HEK293T (cell line): ENCODE results near the gene SPATA13.

Source experiments
- ELF4 ChIP-seq: fragments of 450-650 bp; IDR thresholded peaks from 2 replicates; pipeline ENCODE4 v1.6.1; 2017; ENCODE audit warnings: antibody characterized with exemption
- FOXM1 ChIP-seq: fragments of 450-650 bp; IDR thresholded peaks from 2 replicates; pipeline ENCODE4 v1.6.1; 2017; ENCODE audit warnings: mild to moderate bottlenecking, borderline replicate concordance
- ZNF384 ChIP-seq: fragments of 450-650 bp; IDR thresholded peaks from 2 replicates; pipeline ENCODE4 v1.6.1; 2016

DNA sequence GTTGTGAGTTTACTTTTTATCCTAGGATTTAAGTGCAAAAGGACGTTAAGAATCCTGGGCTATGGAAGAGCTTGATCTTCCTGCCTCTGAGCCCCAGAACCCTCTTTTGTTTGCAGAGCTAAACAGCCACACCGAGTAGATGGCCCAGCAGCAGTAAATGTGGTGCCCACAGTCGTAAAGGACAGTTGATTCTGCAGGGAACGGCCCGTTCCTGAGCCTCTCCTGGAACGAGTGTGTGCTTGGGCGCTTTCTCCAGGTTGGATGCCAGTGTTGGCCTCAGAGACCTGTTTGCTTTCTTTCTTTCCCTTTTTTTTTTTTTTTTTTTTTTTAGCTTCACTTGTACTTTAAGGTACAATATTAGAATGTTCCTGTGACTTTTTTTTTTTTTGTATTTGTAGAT, 41.7 kb downstream of the SPATA13 start:
- TF ChIP-seq ELF4 (no peak), ZNF384 (no peak), FOXM1 (no peak)
